OCI-LY7 (cell line): Measurements from ENCODE around the gene HDHD5.

Experiments
- EZH2phosphoT487 ChIP-seq: fragments of 200-600 bp; sonication (generic); IDR thresholded peaks from 2 replicates; pipeline ENCODE4 v1.6.1; 2018; ENCODE audit warnings: low read depth, borderline replicate concordance, mild to moderate bottlenecking, mixed run types, antibody characterized with exemption, low read length, moderate library complexity, mixed read lengths
- TF ChIP-seq, protein P1 (sequence below): fragments of 200-600 bp; sonication (generic); conservative IDR thresholded peaks from 2 replicates; pipeline ENCODE4 v1.5.1; 2014; ENCODE audit warnings: mild to moderate bottlenecking, antibody characterized with exemption, low read length, moderate library complexity, mixed read lengths

DNA sequence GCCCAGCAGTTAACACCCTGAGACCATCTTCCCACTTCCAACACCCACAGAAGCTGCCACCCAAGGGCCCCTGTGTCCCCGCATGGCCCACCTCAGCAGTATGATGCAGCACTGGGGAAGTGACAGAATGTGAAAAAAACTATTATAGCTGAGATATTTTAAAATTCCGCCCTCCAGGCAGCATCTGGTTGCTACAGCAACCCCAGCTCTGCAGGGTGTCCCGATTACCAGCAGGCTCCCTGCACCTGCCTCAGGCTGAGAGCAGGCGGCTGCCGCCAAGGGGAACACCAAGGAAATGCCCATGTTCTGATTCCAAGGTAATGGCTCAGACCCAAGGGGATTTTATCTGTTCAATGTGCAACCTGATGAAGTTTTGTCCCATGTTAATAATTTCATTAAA lies 27.4 kb downstream of the HDHD5 start:
- TF ChIP-seq, protein P1, sequence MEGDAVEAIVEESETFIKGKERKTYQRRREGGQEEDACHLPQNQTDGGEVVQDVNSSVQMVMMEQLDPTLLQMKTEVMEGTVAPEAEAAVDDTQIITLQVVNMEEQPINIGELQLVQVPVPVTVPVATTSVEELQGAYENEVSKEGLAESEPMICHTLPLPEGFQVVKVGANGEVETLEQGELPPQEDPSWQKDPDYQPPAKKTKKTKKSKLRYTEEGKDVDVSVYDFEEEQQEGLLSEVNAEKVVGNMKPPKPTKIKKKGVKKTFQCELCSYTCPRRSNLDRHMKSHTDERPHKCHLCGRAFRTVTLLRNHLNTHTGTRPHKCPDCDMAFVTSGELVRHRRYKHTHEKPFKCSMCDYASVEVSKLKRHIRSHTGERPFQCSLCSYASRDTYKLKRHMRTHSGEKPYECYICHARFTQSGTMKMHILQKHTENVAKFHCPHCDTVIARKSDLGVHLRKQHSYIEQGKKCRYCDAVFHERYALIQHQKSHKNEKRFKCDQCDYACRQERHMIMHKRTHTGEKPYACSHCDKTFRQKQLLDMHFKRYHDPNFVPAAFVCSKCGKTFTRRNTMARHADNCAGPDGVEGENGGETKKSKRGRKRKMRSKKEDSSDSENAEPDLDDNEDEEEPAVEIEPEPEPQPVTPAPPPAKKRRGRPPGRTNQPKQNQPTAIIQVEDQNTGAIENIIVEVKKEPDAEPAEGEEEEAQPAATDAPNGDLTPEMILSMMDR, result no peak
- TF ChIP-seq EZH2phosphoT487, result no peak
